K562 (cell line): ENCODE results near the gene TMEM38B. TPM values are rescaled to one million over a fixed set of nuclear protein-coding genes. Genes with fewer than 3 reads are reported as not detected.

Experiments
- ARID2 ChIP-seq: fragments of 450-650 bp; IDR thresholded peaks from 2 replicates; pipeline ENCODE4 v1.6.1; 2017; ENCODE audit warnings: antibody characterized with exemption, mild to moderate bottlenecking
- BCL6 ChIP-seq: fragments of 250-450 bp; sonication (Bioruptor Pico); IDR thresholded peaks from 2 replicates; pipeline ENCODE4 v1.4.0; 2020
- BRD4 ChIP-seq: fragments of 200-600 bp; sonication (generic); IDR thresholded peaks from 2 replicates; pipeline ENCODE4 v1.6.1; 2017; ENCODE audit warnings: inconsistent platforms
- CBX1 ChIP-seq: sonication (generic); IDR thresholded peaks from 2 replicates; pipeline ENCODE4 v1.6.1; 2016; ENCODE audit warnings: antibody characterized with exemption, low read depth, mild to moderate bottlenecking
- CTCF ChIP-seq, 3 experiments: IDR thresholded peaks in 2 of 3; conservative IDR thresholded peaks in 1 of 3; 2 replicates each; pipeline ENCODE4 v1.5.1; 2011 to 2012; ENCODE audit warnings: low read length in 3 of 3, mild to moderate bottlenecking in 3 of 3, control low read depth in 2 of 3, improper control_type of control experiment in 1 of 3, inconsistent platforms in 1 of 3, low read depth in 1 of 3, mixed read lengths in 1 of 3, moderate library complexity in 1 of 3; ENCODE audit not compliant: insufficient read depth in 2 of 3
- E2F1 ChIP-seq: sonication (generic); formaldehyde crosslinking; IDR thresholded peaks from 2 replicates; pipeline ENCODE4 v1.8.1; 2023; ENCODE audit warnings: mild to moderate bottlenecking, missing genetic modification reagents, moderate library complexity
- ESRRB ChIP-seq: fragments of 250-450 bp; sonication (Bioruptor Pico); IDR thresholded peaks from 2 replicates; pipeline ENCODE4 v1.5.0; 2020; ENCODE audit warnings: mild to moderate bottlenecking, moderate library complexity, borderline replicate concordance
- HNRNPH1 ChIP-seq: fragments of 200-400 bp; formaldehyde crosslinking; optimal IDR thresholded peaks from 2 replicates; pipeline ENCODE3; 2017; ENCODE audit warnings: low read depth, mild to moderate bottlenecking, low read length, moderate library complexity
- IFI16 ChIP-seq: fragments of 250-450 bp; sonication (Bioruptor Pico); IDR thresholded peaks from 2 replicates; pipeline ENCODE4 v2.1.2; 2022; ENCODE audit warnings: mild to moderate bottlenecking, inconsistent platforms
- IRF9 ChIP-seq: fragments of 450-650 bp; IDR thresholded peaks from 2 replicates; pipeline ENCODE4 v1.6.1; 2016; ENCODE audit warnings: missing biosample characterization, missing genetic modification characterization
- KAT8 ChIP-seq: fragments of 450-650 bp; IDR thresholded peaks from 2 replicates; pipeline ENCODE4 v1.6.1; 2016; ENCODE audit warnings: low read depth, mild to moderate bottlenecking
- KDM5B ChIP-seq: fragments of 200-600 bp; sonication (generic); IDR thresholded peaks from 2 replicates; pipeline ENCODE4 v1.6.1; 2012; ENCODE audit warnings: low read depth, mild to moderate bottlenecking, moderate library complexity, low read length, control low read depth, inconsistent platforms; ENCODE audit not compliant: insufficient replicate concordance
- MAFG ChIP-seq: fragments of 450-650 bp; conservative IDR thresholded peaks from 2 replicates; pipeline ENCODE4 v1.6.1; 2016; ENCODE audit warnings: missing genetic modification characterization, missing compliant biosample characterization
- MAZ ChIP-seq, 2 experiments: fragments of 450-650 bp in 1 of 2; sonication (generic) in 1 of 2; formaldehyde crosslinking; IDR thresholded peaks in 1 of 2; conservative IDR thresholded peaks in 1 of 2; 2 replicates each; pipeline versions ENCODE4 v1.4.0 to v1.5.0; 2020; ENCODE audit warnings: mild to moderate bottlenecking in 1 of 2, missing genetic modification reagents in 1 of 2
- MECOM ChIP-seq: fragments of 250-450 bp; sonication (Bioruptor Pico); IDR thresholded peaks from 2 replicates; pipeline ENCODE4 v1.8.0; 2022; ENCODE audit warnings: inconsistent platforms
- POLR2AphosphoS5 ChIP-seq: IDR thresholded peaks from 2 replicates; pipeline ENCODE4 v1.6.1; 2011; ENCODE audit warnings: mild to moderate bottlenecking, low read depth, low read length, moderate library complexity; ENCODE audit not compliant: control insufficient read depth, insufficient read depth
- RBFOX2 ChIP-seq: fragments of 200-400 bp; formaldehyde crosslinking; IDR thresholded peaks from 2 replicates; pipeline ENCODE4 v1.6.1; 2017; ENCODE audit warnings: low read depth, mild to moderate bottlenecking, low read length, moderate library complexity
- SETDB1 ChIP-seq: IDR thresholded peaks from one replicate; pipeline ENCODE4 v1.6.1; 2012; ENCODE audit warnings: low read length, control low read depth, inconsistent platforms
- SRSF1 ChIP-seq: fragments of 200-400 bp; formaldehyde crosslinking; IDR thresholded peaks from 2 replicates; pipeline ENCODE4 v1.6.1; 2017; ENCODE audit warnings: mild to moderate bottlenecking, low read depth, low read length, moderate library complexity
- U2AF1 ChIP-seq: fragments of 200-400 bp; formaldehyde crosslinking; optimal IDR thresholded peaks from 2 replicates; pipeline ENCODE3; 2017; ENCODE audit warnings: mild to moderate bottlenecking, low read depth, low read length, moderate library complexity
- WHSC1 ChIP-seq: IDR thresholded peaks from one replicate; pipeline ENCODE4 v1.6.1; 2012; ENCODE audit warnings: low read length, control low read depth, inconsistent platforms
- ZFP36 ChIP-seq: fragments of 150-350 bp; IDR thresholded peaks from 2 replicates; pipeline ENCODE4 v1.6.1; 2018; ENCODE audit warnings: low read length, low read depth; ENCODE audit not compliant: partially characterized antibody
- ZNF134 ChIP-seq: fragments of 250-450 bp; sonication (Bioruptor Pico); conservative IDR thresholded peaks from 2 replicates; pipeline ENCODE4 v1.4.0; 2020
- ZNF184 ChIP-seq: sonication (generic); formaldehyde crosslinking; IDR thresholded peaks from 2 replicates; pipeline ENCODE4 v1.5.0; 2020; ENCODE audit warnings: missing genetic modification reagents
- ZNF217 ChIP-seq: sonication (generic); formaldehyde crosslinking; IDR thresholded peaks from 2 replicates; pipeline ENCODE4 v1.8.0; 2022; ENCODE audit warnings: mild to moderate bottlenecking, missing genetic modification reagents
- ZNF253 ChIP-seq: fragments of 250-450 bp; sonication (Bioruptor Pico); conservative IDR thresholded peaks from 2 replicates; pipeline ENCODE4 v1.6.1; 2021; ENCODE audit warnings: mild to moderate bottlenecking
- polyA plus RNA-seq, 8 experiments: library from polyadenylated mRNA; depleted of rRNA in 4 of 8; stranded (reverse) in 5 of 8; unstranded in 3 of 8; fragments of >200 nt; fragmentation: Nextera tagmentation in 2 of 8; fragmentation: Illumina TruSeq in 1 of 8; extraction: Ambion mirVana in 2 of 8; extraction: Trizol in 1 of 8; gene quantifications; 2 replicates each; pipeline versions ENCODE4 v1.2.1 to v1.2.3, GENCODE V29; 2011 to 2014; ENCODE audit warnings: inconsistent platforms in 1 of 8, missing spikeins in 1 of 8
- total RNA-seq, 7 experiments: library from RNA; depleted of rRNA in 6 of 7; stranded (reverse); fragments of >200 nt in 6 of 7; fragmentation: Illumina TruSeq in 2 of 7; extraction: Trizol in 2 of 7; gene quantifications; 2 replicates each; pipeline versions ENCODE4 v1.2.1 to v1.2.3, GENCODE V29; 2011 to 2021; ENCODE audit warnings: low replicate concordance in 1 of 7

Gene TMEM38B
- total and polyA plus RNA-seq, 9 of the 15 experiments (the other 6 are each of a cell fraction or from before 2014, with no cell fraction given) = 26.0 to 57.5 (median 38.5) TPM

- TF ChIP-seq ARID2 = 0 out of 2 replicates have a peak, but pooled peaks have one; percentile 25
- no peak for TF ChIP-seq MECOM
- no peak for TF ChIP-seq ZFP36
- TF ChIP-seq IRF9 (tag) = no peak
- TF ChIP-seq CTCF (IDR thresholded peaks at IDR 0.05 in 2 of 3, conservative IDR thresholded peaks at IDR 0.05 in 1 of 3; ENCODE audit: insufficient read depth in 2 of 3, low read depth in 1 of 3, low read length in 3 of 3) = peak in 2 of 3 experiments; percentile 55 to 71
- no peak for TF ChIP-seq IFI16 (CRISPR knock-in tag)
- TF ChIP-seq BCL6 (CRISPR knock-in tag) = no peak
- TF ChIP-seq ZNF134 (CRISPR knock-in tag) = no peak
- no peak for TF ChIP-seq POLR2AphosphoS5
- peak; percentile 71; the same call in 1 of the 2 replicates for TF ChIP-seq E2F1 (CRISPR knock-in tag)
- TF ChIP-seq SETDB1 = no peak
- TF ChIP-seq WHSC1 = no peak
- TF ChIP-seq ESRRB = no peak
- TF ChIP-seq KDM5B = peak; percentile 46
- no peak for TF ChIP-seq MAFG (tag)
- peak; percentile 56 to 75; a peak in 3 of 4 replicates for TF ChIP-seq MAZ (CRISPR knock-in tag; conservative IDR thresholded peaks at IDR 0.05 in 1 of 2, IDR thresholded peaks at IDR 0.05 in 1 of 2)
- no peak for TF ChIP-seq HNRNPH1
- TF ChIP-seq U2AF1 = no peak
- no peak for TF ChIP-seq ZNF253 (CRISPR knock-in tag)
- peak; percentile 44; the same call in 1 of the 2 replicates for TF ChIP-seq ZNF217 (CRISPR knock-in tag)
- no peak for TF ChIP-seq BRD4
- peak; percentile 61; the same call in 1 of the 2 replicates for TF ChIP-seq CBX1
- TF ChIP-seq SRSF1 = no peak
- no peak for TF ChIP-seq ZNF184 (CRISPR knock-in tag)
- TF ChIP-seq KAT8 = no peak
- peak; percentile 85 for TF ChIP-seq RBFOX2
These were observed 38.0 kb upstream of the TMEM38B start (continued) for GRCh38 chr9:105656131-105656921.
